NB4 (cell line): ENCODE data around the gene ADM5.

ENCODE experiments used
- DNase-seq: peaks from one replicate; pipeline ENCODE4 v3.0.0; 2010; ENCODE audit warnings: low read depth
- H3K4me3 ChIP-seq: one replicate; pipeline ENCODE4 v1.5.1; 2011; ENCODE audit warnings: mild to moderate bottlenecking, low read depth, low read length, moderate library complexity
- CTCF ChIP-seq: IDR thresholded peaks from one replicate; pipeline ENCODE4 v1.5.1; 2012; ENCODE audit warnings: low read depth, low read length
- MAX ChIP-seq: IDR thresholded peaks from 2 replicates; pipeline ENCODE4 v1.6.1; 2011; ENCODE audit warnings: low read depth, low read length
- MYC ChIP-seq: IDR thresholded peaks from 2 replicates; pipeline ENCODE4 v1.6.1; 2011; ENCODE audit warnings: low read depth, low read length
- POLR2A ChIP-seq: IDR thresholded peaks from 2 replicates; pipeline ENCODE4 v1.6.1; 2011; ENCODE audit warnings: mild to moderate bottlenecking; ENCODE audit not compliant: insufficient read length; ENCODE audit errors: extremely low read depth

ADM5 gene

GRCh38 chr19:49657493-49658138, 31.8 kb upstream of the ADM5 start:
- no peak overlapping the region for H3K4me3 ChIP-seq
- DNase-seq = no peak
- TF ChIP-seq MYC (no peak), CTCF (no peak), POLR2A (no peak), MAX (no peak)

- TF ChIP-seq MYC (no peak), MAX (no peak), CTCF (no peak), POLR2A (no peak)
- H3K4me3 ChIP-seq = no peak overlapping the region
- DNase-seq = no peak
Measured at GRCh38 chr19:49658139-49658517, 31.3 kb upstream of the ADM5 start.

GRCh38 chr19:49658566-49659442, 30.6 kb upstream of the ADM5 start:
- DNase-seq = no peak
- H3K4me3 ChIP-seq = no peak overlapping the region
- TF ChIP-seq MAX (no peak), MYC (no peak), POLR2A (no peak), CTCF (no peak)

- no peak for DNase-seq
- H3K4me3 ChIP-seq = no peak overlapping the region
- TF ChIP-seq MAX = no peak
- no peak for TF ChIP-seq MYC
Measured at GRCh38 chr19:49660338-49660961, 28.9 kb upstream of the ADM5 start.

- H3K4me3 ChIP-seq = no peak overlapping the region
- TF ChIP-seq POLR2A (no peak), MAX (no peak), CTCF (no peak), MYC (no peak)
- no peak for DNase-seq
Measured at GRCh38 chr19:49662011-49662410, 27.4 kb upstream of the ADM5 start.

GRCh38 chr19:49663224-49663623, 26.2 kb upstream of the ADM5 start:
- TF ChIP-seq CTCF (no peak), MYC (no peak), POLR2A (no peak), MAX (no peak)
- H3K4me3 ChIP-seq = no peak overlapping the region

More at GRCh38 chr19:49663224-49663623, 26.2 kb upstream of the ADM5 start:
- DNase-seq = no peak
